Endothelial cell (in vitro differentiated cells): Measurements from ENCODE around the gene SATL1. TPM values are rescaled to one million over a fixed set of nuclear protein-coding genes. Genes with fewer than 3 reads are reported as not detected.
"Not testable (repeated sequence)": the region's sequence is repeated elsewhere in the genome, so short reads cannot be mapped to it uniquely, and the experiment has no call there.

Experiments used
- DNase-seq: peaks from one replicate; pipeline ENCODE4 v3.0.0; 2021; ENCODE audit warnings: low spot score
- H3K27ac Mint-ChIP-seq: one replicate; pipeline ENCODE4 v1.8.0; 2021; ENCODE audit warnings: mixed read lengths, inconsistent platforms; ENCODE audit not compliant: unreplicated experiment
- H3K27me3 Mint-ChIP-seq: one replicate; pipeline ENCODE4 v1.8.0; 2021; ENCODE audit warnings: mild to moderate bottlenecking, moderate library complexity, mixed read lengths, inconsistent platforms; ENCODE audit not compliant: unreplicated experiment
- H3K36me3 Mint-ChIP-seq: one replicate; pipeline ENCODE4 v1.8.0; 2021; ENCODE audit warnings: mild to moderate bottlenecking, low read depth, mixed read lengths, inconsistent platforms; ENCODE audit not compliant: unreplicated experiment
- H3K4me1 Mint-ChIP-seq: one replicate; pipeline ENCODE4 v1.8.0; 2021; ENCODE audit warnings: mild to moderate bottlenecking, mixed read lengths, inconsistent platforms; ENCODE audit not compliant: unreplicated experiment
- H3K4me3 Mint-ChIP-seq: one replicate; pipeline ENCODE4 v1.8.0; 2021; ENCODE audit warnings: mild to moderate bottlenecking, mixed read lengths, inconsistent platforms; ENCODE audit not compliant: unreplicated experiment
- H3K9me3 Mint-ChIP-seq: one replicate; pipeline ENCODE4 v1.8.0; 2021; ENCODE audit warnings: mixed read lengths, inconsistent platforms; ENCODE audit not compliant: unreplicated experiment
- total RNA-seq: library from RNA; stranded (reverse); fragmentation: NEBNext Ultra II Directional; extraction: Animal tissue kit (Norgen Biotek cat#: 25700); gene quantifications from one replicate; pipeline ENCODE4 v1.2.1, GENCODE V29; 2021; ENCODE audit not compliant: unreplicated experiment
- TF ChIP-seq, protein P1 (sequence below): fragments of 200-600 bp; sonication (generic); IDR thresholded peaks from one replicate; pipeline ENCODE4 v1.5.0; 2021; ENCODE audit warnings: antibody characterized with exemption; ENCODE audit not compliant: unreplicated experiment

Gene SATL1
- total RNA-seq, 1 donor from 2014 or later: 0.15 TPM

DNA sequence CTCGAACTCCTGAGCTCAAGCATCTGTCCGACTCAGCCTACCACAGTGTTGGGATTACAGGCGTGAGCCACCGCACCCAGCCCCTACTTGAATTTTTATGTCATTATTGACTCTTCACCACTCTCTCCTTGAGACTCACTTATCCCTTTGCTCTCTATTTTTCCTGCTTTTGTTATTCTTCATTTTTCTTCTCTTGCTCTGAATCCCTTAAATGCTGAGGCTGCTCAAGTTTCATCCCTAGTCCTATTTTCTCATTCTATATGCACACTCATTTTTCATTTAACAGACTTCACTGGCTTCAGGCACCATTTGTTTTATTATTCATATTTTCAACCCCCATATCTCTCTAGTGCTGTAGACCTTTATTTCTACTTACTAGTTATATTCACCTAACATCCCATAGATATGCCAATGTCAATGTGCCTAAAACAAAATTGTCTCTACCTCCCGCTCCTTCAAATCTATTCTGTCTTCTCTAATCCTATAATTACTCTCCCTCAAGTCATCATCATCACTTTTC lies 154.2 kb downstream of the SATL1 start:
- Mint-ChIP-seq H3K27me3 (no peaks in the 10 kb centered on the region), H3K36me3 (peaks cover 8% of the 10 kb centered on the region)
- TF ChIP-seq, protein P1, sequence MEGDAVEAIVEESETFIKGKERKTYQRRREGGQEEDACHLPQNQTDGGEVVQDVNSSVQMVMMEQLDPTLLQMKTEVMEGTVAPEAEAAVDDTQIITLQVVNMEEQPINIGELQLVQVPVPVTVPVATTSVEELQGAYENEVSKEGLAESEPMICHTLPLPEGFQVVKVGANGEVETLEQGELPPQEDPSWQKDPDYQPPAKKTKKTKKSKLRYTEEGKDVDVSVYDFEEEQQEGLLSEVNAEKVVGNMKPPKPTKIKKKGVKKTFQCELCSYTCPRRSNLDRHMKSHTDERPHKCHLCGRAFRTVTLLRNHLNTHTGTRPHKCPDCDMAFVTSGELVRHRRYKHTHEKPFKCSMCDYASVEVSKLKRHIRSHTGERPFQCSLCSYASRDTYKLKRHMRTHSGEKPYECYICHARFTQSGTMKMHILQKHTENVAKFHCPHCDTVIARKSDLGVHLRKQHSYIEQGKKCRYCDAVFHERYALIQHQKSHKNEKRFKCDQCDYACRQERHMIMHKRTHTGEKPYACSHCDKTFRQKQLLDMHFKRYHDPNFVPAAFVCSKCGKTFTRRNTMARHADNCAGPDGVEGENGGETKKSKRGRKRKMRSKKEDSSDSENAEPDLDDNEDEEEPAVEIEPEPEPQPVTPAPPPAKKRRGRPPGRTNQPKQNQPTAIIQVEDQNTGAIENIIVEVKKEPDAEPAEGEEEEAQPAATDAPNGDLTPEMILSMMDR: no peak

DNA sequence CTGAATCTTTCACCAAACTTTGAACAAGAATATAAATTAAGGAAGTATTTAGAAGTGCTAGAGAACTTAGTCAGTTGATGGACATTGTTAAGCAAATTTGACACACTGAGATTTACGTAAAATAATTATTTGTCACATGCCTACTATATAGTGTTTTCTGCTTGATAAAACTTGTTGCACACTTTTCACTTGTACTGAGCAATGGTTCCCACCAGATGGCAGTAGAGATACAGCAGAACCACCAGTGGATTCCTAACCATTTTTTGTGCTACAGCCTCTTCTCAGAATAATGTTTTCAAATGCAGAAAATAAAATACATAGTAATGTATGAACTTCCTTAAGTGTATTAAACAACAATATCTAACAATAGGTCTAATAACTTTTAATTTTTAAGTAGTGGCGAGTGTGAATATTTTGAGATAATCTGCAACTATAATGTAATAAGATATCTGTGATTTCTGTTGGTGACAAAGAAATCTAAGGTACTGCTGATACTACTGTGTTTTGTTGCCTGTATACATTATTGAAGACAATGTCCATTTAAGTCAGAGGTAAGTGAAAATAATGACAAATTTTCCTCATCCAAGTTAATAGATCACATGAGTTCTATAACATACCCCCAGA lies 158.7 kb downstream of the SATL1 start:
- Mint-ChIP-seq H3K27ac (no peak overlapping the region), H3K9me3 (no peaks in the 10 kb centered on the region), H3K36me3 (peaks cover 8% of the 10 kb centered on the region), H3K4me1 (no peaks in the 10 kb centered on the region), H3K27me3 (peaks cover 2% of the 10 kb centered on the region), H3K4me3 (no peak overlapping the region)
- TF ChIP-seq, protein P1: peak; percentile 65
- peak; percentile 5 for DNase-seq

More for the DNA sequence above, 154.2 kb downstream of the SATL1 start:
- Mint-ChIP-seq H3K27ac (no peak overlapping the region), H3K4me3 (no peak overlapping the region), H3K4me1 (no peaks in the 10 kb centered on the region), H3K9me3 (no peaks in the 10 kb centered on the region)
- no peak for DNase-seq

DNA sequence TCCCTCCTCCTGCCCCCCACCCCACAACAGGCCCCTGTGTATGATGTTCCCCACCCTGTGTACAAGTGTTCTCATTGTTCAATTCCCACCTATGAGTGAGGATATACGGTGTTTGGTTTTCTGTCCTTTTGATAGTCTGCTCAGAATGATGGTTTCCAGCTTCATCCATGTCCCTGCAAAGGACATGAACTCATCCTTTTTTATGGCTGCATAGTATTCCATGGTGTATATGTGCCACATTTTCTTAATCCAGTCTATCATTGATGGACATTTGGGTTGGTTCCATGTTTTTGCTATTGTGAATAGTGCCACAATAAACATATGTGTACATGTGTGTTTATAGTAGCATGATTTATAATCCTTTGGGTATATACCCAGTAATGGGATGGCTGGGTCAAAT lies 166.3 kb downstream of the SATL1 start:
- not testable (repeated sequence) for H3K36me3 Mint-ChIP-seq, H3K9me3 Mint-ChIP-seq, DNase-seq, H3K4me1 Mint-ChIP-seq, H3K4me3 Mint-ChIP-seq, H3K27me3 Mint-ChIP-seq, H3K27ac Mint-ChIP-seq

DNA sequence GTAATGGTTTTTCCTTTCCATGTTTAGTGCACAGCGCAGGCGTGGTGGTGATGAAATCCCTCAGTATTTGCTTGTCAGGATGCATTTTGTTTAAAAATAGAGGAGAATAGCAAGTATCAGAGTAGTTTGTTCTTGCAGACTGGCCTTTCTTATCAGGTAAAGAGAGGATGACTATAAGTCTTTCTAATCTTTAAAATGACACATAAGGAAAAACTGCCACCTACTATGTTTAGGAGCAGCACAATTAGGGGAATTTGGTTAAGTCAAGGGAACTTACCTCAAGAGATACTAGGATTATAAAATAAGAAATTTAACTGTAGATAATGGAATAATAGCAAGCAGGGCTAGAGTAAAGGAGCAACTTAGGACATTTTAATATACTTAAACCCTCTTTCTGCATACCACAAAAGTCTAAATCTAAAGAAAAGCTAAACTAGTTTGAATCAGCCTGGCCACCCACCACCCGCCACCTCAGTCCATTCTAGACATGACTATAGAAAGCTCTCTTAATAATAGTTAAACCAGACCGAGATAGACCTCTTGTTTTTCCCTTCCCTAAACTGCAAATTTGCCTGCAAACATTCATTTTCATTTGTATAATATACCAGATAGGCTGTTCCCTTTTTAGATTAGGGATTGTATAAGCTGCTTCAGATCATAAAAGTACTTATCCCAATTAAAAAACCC lies 177.9 kb downstream of the SATL1 start:
- Mint-ChIP-seq H3K9me3 (no peaks in the 10 kb centered on the region), H3K27ac (no peak overlapping the region)

DNA sequence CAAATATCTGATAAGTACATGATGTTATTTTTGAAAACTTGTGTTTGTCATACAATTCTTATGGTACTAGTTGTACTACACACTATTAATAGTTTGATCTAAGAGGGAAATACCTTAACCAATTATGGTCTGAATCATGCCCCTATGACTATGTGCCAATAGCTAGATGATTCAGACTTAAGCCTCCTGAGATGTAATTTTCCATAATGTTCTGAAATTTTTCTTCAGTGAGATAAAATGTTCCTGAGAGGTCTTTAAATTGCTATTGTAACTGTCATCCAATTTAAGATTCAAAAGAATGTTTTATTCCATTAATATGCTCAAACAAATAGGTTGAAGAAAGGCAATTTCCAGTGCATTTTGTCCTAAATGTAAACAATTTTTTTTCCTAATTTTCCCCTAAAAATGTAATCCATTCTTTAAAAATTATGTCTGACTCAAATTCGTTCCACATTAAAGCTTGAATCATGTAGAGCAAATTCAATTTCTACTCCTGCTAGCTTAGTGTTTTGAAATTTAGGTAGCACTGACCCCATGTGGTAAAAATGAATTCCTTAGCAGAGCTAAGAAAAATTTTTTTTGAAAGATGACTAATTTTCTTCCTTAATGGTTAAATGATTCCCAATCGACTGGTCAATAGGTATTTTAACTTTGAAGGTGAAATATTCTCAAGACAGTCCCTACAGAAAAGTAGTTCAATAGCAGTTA lies 190.8 kb downstream of the SATL1 start:
- no peaks in the 10 kb centered on the region for H3K36me3 Mint-ChIP-seq
- TF ChIP-seq, protein P1: no peak
- DNase-seq: no peak
- no peaks in the 10 kb centered on the region for H3K27me3 Mint-ChIP-seq
- H3K4me3 Mint-ChIP-seq: no peak overlapping the region
- no peaks in the 10 kb centered on the region for H3K9me3 Mint-ChIP-seq
- no peaks in the 10 kb centered on the region for H3K4me1 Mint-ChIP-seq
- H3K27ac Mint-ChIP-seq: no peak overlapping the region

More for the DNA sequence above, 177.9 kb downstream of the SATL1 start:
- Mint-ChIP-seq H3K27me3 (peaks cover 2% of the 10 kb centered on the region), H3K4me3 (no peak overlapping the region), H3K4me1 (no peaks in the 10 kb centered on the region), H3K36me3 (no peaks in the 10 kb centered on the region)
- no peak for DNase-seq
- TF ChIP-seq, protein P1: no peak
